ENCODE measurements around the gene SEMA5B. TPM values are rescaled to one million over a fixed set of nuclear protein-coding genes. Genes with fewer than 3 reads are reported as not detected.

The SEMA5B gene
- total RNA-seq, 4 donors from 2014 or later = 0.29 to 25.4 (median 4.5) TPM; not detected in 1

DNA sequence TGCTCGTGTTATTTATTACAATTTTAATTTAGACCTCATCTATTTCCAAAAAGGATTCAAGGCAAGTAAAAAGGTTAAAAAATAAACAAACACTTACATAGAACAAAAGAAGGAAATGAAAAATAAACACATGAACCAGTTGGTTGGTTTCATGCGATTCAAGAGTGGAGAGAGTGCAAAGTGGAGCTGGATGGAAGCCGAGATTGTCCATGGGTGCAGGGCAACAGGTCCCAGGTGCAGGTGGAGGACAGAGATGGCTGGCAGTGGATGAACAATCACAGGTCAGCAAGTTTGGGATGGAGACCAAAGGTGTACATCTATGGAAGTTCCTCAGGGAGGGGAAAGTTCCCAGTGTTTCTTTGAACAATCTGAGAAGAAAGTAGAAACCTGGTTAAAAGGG, 11.6 kb upstream of the SEMA5B start:
- Histone ChIP-seq H3K4me1 (no peaks in the 10 kb centered on the region), H3K9me3 (no peaks in the 10 kb centered on the region), H3K27me3 (no peaks in the 10 kb centered on the region), H3K27ac (no peak overlapping the region), H3K36me3 (no peaks in the 10 kb centered on the region), H3K4me3 (no peak overlapping the region)
- intact Hi-C loops (cut with DNase I; ENCODE audit: low total_unique reads) = no loop called here
- no peak for DNase-seq
- TF ChIP-seq CTCF (IDR thresholded peaks at IDR 0.05) = no peak
- no peak for TF ChIP-seq POLR2A (IDR thresholded peaks at IDR 0.05)

DNA sequence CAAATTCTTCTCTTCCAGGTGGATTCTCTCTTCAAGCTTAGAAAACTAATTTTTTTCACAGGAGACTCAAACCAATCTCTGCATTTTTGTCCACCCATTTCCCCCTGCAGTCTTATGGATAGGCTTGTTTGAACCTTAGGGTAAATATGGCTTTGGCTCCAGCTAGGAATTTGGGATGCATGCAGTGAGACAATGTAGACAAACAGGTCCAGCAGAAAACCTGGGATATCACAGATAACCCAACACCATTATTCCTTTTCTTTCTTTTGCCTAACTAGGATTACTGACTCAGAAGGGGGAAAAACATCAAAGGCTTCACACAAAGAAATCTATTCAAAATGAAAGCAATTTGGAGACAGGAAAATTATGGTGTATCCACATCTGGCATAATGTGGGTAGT, 11.2 kb upstream of the SEMA5B start:
- no peaks in the 10 kb centered on the region for H3K9me3 ChIP-seq
- TF ChIP-seq CTCF (IDR thresholded peaks at IDR 0.05) = no peak
- TF ChIP-seq POLR2A (IDR thresholded peaks at IDR 0.05) = no peak
- no peak overlapping the region for H3K27ac ChIP-seq
- no peak overlapping the region for H3K4me3 ChIP-seq
- no peak for DNase-seq
- H3K36me3 ChIP-seq = no peaks in the 10 kb centered on the region
- H3K27me3 ChIP-seq = no peaks in the 10 kb centered on the region
- intact Hi-C loops (cut with DNase I; ENCODE audit: low total_unique reads) = no loop called here
- H3K4me1 ChIP-seq = no peaks in the 10 kb centered on the region

GRCh38 chr3:123037015-123037375, 9.4 kb upstream of the SEMA5B start:
- DNase-seq = no peak
- Histone ChIP-seq H3K27me3 (no peaks in the 10 kb centered on the region), H3K9me3 (no peaks in the 10 kb centered on the region), H3K4me3 (no peak overlapping the region), H3K4me1 (no peaks in the 10 kb centered on the region), H3K27ac (no peak overlapping the region), H3K36me3 (no peaks in the 10 kb centered on the region)
- intact Hi-C loops (cut with DNase I; ENCODE audit: low total_unique reads) = no loop called here
- TF ChIP-seq CTCF (IDR thresholded peaks at IDR 0.05) (no peak), POLR2A (IDR thresholded peaks at IDR 0.05) (no peak)

GRCh38 chr3:123036352-123037014, 8.9 kb upstream of the SEMA5B start:
- no peaks in the 10 kb centered on the region for H3K27me3 ChIP-seq
- H3K27ac ChIP-seq = no peak overlapping the region
- no peak for TF ChIP-seq CTCF (IDR thresholded peaks at IDR 0.05)
- no peak for TF ChIP-seq POLR2A (IDR thresholded peaks at IDR 0.05)
- intact Hi-C loops (cut with DNase I; ENCODE audit: low total_unique reads) = no loop called here
- H3K9me3 ChIP-seq = no peaks in the 10 kb centered on the region
- no peaks in the 10 kb centered on the region for H3K4me1 ChIP-seq
- no peak for DNase-seq
- no peak overlapping the region for H3K4me3 ChIP-seq
- H3K36me3 ChIP-seq = no peaks in the 10 kb centered on the region

GRCh38 chr3:123034996-123035395, 7.4 kb upstream of the SEMA5B start:
- no peak overlapping the region for H3K27ac ChIP-seq
- H3K4me3 ChIP-seq = no peak overlapping the region
- H3K4me1 ChIP-seq = no peaks in the 10 kb centered on the region
- intact Hi-C loops (cut with DNase I; ENCODE audit: low total_unique reads) = no loop called here
- H3K36me3 ChIP-seq = no peaks in the 10 kb centered on the region
- no peak for DNase-seq
- no peaks in the 10 kb centered on the region for H3K9me3 ChIP-seq
- TF ChIP-seq CTCF (IDR thresholded peaks at IDR 0.05) (no peak), POLR2A (IDR thresholded peaks at IDR 0.05) (no peak)
- no peaks in the 10 kb centered on the region for H3K27me3 ChIP-seq

Measured in uterus (tissue), 4 donors.